ENCODE results near the gene ZNF200.
"Not testable (repeated sequence)": the region's sequence is repeated elsewhere in the genome, so short reads cannot be mapped to it uniquely, and the experiment has no call there.

Gene ZNF200

DNA sequence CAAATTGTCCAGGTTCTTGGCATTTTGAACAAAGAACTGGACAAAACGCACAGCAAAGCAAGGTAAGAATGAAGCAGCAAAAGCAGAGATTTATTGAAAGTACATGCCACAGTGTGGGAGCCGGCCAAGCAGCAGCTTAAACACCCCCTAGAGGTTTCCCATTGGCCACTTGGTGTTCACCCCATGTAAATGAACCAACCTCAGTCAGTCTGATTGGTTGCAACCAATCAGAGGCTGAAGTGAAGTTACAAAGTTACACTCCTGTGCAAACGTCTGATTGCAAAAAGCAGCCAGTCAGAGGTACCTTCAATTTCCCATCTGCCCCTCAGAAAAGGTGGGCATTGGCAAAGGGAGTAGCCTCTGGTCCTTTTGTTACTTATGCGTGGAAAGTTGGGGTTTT lies 39.5 kb upstream of the ZNF200 start:
- no peak overlapping the region for H4K12ac ChIP-seq (ENCODE audit: low read depth, low read length)
- H4K91ac ChIP-seq (ENCODE audit: low read depth, low read length), result no peak overlapping the region
- H3K4me1 ChIP-seq (ENCODE audit: control insufficient read depth in 1 of 2, insufficient read depth in 2 of 2, low read length in 2 of 2), result no peaks in the 10 kb centered on the region
- no peaks in the 10 kb centered on the region for H3K27me3 ChIP-seq (ENCODE audit: insufficient read depth, low read length)
- H2BK5ac ChIP-seq (ENCODE audit: low read depth, low read length, poor library complexity), result no peak overlapping the region
- H3K4me3 ChIP-seq (ENCODE audit: low read depth, low read length), result no peak overlapping the region
- no peaks in the 10 kb centered on the region for H3K79me2 ChIP-seq (ENCODE audit: control insufficient read depth, insufficient read depth, low read length, poor library complexity)
- no peak overlapping the region for H2AFZ ChIP-seq (ENCODE audit: insufficient read depth, low read length, poor library complexity)
- no peaks in the 10 kb centered on the region for H3K79me1 ChIP-seq (ENCODE audit: low read length)
- H3K27ac ChIP-seq (ENCODE audit: low read depth, low read length), result no peak overlapping the region
- no peak for DNase-seq
- H3K9me3 ChIP-seq (ENCODE audit: insufficient read depth, low read depth, low read length), result peaks cover 7% of the 10 kb centered on the region
- no peak overlapping the region for H3K4ac ChIP-seq (ENCODE audit: low read depth, low read length)
- no peak overlapping the region for H2AK5ac ChIP-seq (ENCODE audit: low read length)
- no peak overlapping the region for H2BK12ac ChIP-seq (ENCODE audit: low read length)
- no peak overlapping the region for H2BK120ac ChIP-seq (ENCODE audit: insufficient read depth, low read length, poor library complexity)
- no CpG with 5 or more reads among the region's 4 CpGs for WGBS (ENCODE audit: extremely low coverage, insufficient coverage, insufficient read length)
- H3K36me3 ChIP-seq (ENCODE audit: control insufficient read depth in 1 of 2, insufficient read depth in 2 of 2, low read length in 2 of 2), result no peaks in the 10 kb centered on the region
- H4K8ac ChIP-seq (ENCODE audit: low read depth, low read length), result no peak overlapping the region
- no peak overlapping the region for H3K14ac ChIP-seq (ENCODE audit: low read length)
- no peak overlapping the region for H3K18ac ChIP-seq (ENCODE audit: low read length)
- H3K4me2 ChIP-seq (ENCODE audit: low read length), result peak overlapping the region; percentile 27
- no peak overlapping the region for H3K9ac ChIP-seq (ENCODE audit: low read length)
- H3K23ac ChIP-seq (ENCODE audit: low read length), result no peak overlapping the region

DNA sequence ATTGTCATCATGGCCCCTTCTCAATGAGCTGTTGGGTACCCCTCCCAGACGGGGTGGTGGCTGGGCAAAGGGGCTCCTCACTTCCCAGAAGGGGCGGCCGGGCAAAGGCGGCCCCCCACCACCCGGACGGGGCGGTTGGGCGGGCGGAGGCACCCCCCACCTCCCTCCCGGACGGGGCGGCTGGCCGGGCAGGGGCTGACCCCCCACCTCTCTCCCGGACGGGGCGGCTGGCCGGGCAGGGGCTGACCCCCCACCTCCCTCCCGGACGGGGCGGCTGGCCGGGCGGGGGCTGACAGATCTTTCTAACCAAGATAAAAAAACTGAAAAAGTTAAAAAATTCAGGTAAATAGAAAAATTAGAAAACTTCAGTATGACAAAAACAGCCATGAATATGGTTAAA lies 36.3 kb upstream of the ZNF200 start:
- H2BK12ac ChIP-seq (ENCODE audit: low read length); H2BK120ac ChIP-seq (ENCODE audit: insufficient read depth, low read length, poor library complexity); H3K23ac ChIP-seq (ENCODE audit: low read length); H2AFZ ChIP-seq (ENCODE audit: insufficient read depth, low read length, poor library complexity); H2AK5ac ChIP-seq (ENCODE audit: low read length); H3K14ac ChIP-seq (ENCODE audit: low read length); H3K27me3 ChIP-seq (ENCODE audit: insufficient read depth, low read length); H3K4ac ChIP-seq (ENCODE audit: low read depth, low read length); H2BK5ac ChIP-seq (ENCODE audit: low read depth, low read length, poor library complexity); H3K4me1 ChIP-seq (ENCODE audit: control insufficient read depth in 1 of 2, insufficient read depth in 2 of 2, low read length in 2 of 2); H4K8ac ChIP-seq (ENCODE audit: low read depth, low read length); H3K27ac ChIP-seq (ENCODE audit: low read depth, low read length); H3K79me2 ChIP-seq (ENCODE audit: control insufficient read depth, insufficient read depth, low read length, poor library complexity); H4K91ac ChIP-seq (ENCODE audit: low read depth, low read length); H3K18ac ChIP-seq (ENCODE audit: low read length); H3K4me2 ChIP-seq (ENCODE audit: low read length); H3K4me3 ChIP-seq (ENCODE audit: low read depth, low read length); H3K9ac ChIP-seq (ENCODE audit: low read length); H3K36me3 ChIP-seq (ENCODE audit: control insufficient read depth in 1 of 2, insufficient read depth in 2 of 2, low read length in 2 of 2); DNase-seq; H4K12ac ChIP-seq (ENCODE audit: low read depth, low read length); H3K79me1 ChIP-seq (ENCODE audit: low read length): not testable (repeated sequence)
- no CpG with 5 or more reads among the region's 22 CpGs for WGBS (ENCODE audit: extremely low coverage, insufficient coverage, insufficient read length)
- peaks cover 10% of the 10 kb centered on the region for H3K9me3 ChIP-seq (ENCODE audit: insufficient read depth, low read depth, low read length)

DNA sequence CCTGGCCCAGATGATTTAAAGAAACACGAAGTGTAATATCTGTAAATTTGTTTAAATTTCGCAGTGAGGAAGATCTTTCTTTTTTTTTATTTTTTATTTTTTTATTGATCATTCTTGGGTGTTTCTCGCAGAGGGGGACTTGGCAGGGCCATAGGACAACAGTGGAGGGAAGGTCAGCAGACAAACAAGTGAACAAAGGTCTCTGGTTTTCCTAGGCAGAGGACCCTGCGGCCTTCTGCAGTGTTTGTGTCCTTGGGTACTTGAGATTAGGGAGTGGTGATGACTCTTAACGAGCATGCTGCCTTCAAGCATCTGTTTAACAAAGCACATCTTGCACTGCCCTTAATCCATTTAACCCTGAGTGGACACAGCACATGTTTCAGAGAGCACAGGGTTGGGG lies 35.8 kb upstream of the ZNF200 start:
- H3K79me2 ChIP-seq (ENCODE audit: control insufficient read depth, insufficient read depth, low read length, poor library complexity); H3K36me3 ChIP-seq (ENCODE audit: control insufficient read depth in 1 of 2, insufficient read depth in 2 of 2, low read length in 2 of 2); H3K27me3 ChIP-seq (ENCODE audit: insufficient read depth, low read length); H3K23ac ChIP-seq (ENCODE audit: low read length); H3K79me1 ChIP-seq (ENCODE audit: low read length); H3K4me1 ChIP-seq (ENCODE audit: control insufficient read depth in 1 of 2, insufficient read depth in 2 of 2, low read length in 2 of 2); H3K4me3 ChIP-seq (ENCODE audit: low read depth, low read length); H3K4me2 ChIP-seq (ENCODE audit: low read length); H4K12ac ChIP-seq (ENCODE audit: low read depth, low read length); H2BK120ac ChIP-seq (ENCODE audit: insufficient read depth, low read length, poor library complexity); DNase-seq; H2BK12ac ChIP-seq (ENCODE audit: low read length); H2BK5ac ChIP-seq (ENCODE audit: low read depth, low read length, poor library complexity); H3K27ac ChIP-seq (ENCODE audit: low read depth, low read length); H3K14ac ChIP-seq (ENCODE audit: low read length); H3K18ac ChIP-seq (ENCODE audit: low read length); H4K8ac ChIP-seq (ENCODE audit: low read depth, low read length); H3K4ac ChIP-seq (ENCODE audit: low read depth, low read length); H4K91ac ChIP-seq (ENCODE audit: low read depth, low read length); H2AFZ ChIP-seq (ENCODE audit: insufficient read depth, low read length, poor library complexity); H3K9ac ChIP-seq (ENCODE audit: low read length); H2AK5ac ChIP-seq (ENCODE audit: low read length): not testable (repeated sequence)
- no CpG with 5 or more reads among the region's 5 CpGs for WGBS (ENCODE audit: extremely low coverage, insufficient coverage, insufficient read length)
- H3K9me3 ChIP-seq (ENCODE audit: insufficient read depth, low read depth, low read length), result peaks cover 10% of the 10 kb centered on the region

DNA sequence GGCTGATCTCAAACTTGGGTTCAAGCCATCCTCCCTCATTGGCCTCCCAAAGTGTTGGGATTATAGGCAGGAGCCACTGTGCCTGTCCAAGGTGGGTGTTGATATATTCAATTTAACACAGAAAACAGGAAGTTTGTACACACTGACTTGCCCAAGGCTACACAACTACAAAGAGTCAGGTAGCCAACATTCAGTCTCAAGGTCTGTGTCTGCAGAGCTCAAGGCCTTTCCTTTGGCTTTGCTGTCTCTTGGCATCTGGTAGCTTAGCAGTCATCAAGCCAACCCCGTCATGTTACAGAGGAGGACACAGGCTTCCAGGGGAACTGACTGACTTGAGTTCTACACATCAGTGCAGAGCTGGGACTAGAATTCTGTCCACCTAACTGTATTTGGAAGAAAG lies 33.3 kb upstream of the ZNF200 start:
- H2BK5ac ChIP-seq (ENCODE audit: low read depth, low read length, poor library complexity), result no peak overlapping the region
- WGBS (ENCODE audit: extremely low coverage, insufficient coverage, insufficient read length), result no CpG with 5 or more reads among the region's 1 CpG
- H3K79me2 ChIP-seq (ENCODE audit: control insufficient read depth, insufficient read depth, low read length, poor library complexity), result no peaks in the 10 kb centered on the region

More for the DNA sequence above, 33.3 kb upstream of the ZNF200 start:
- H3K23ac ChIP-seq (ENCODE audit: low read length), result no peak overlapping the region
- H3K9ac ChIP-seq (ENCODE audit: low read length), result no peak overlapping the region
- H4K8ac ChIP-seq (ENCODE audit: low read depth, low read length), result no peak overlapping the region
- no peak overlapping the region for H3K14ac ChIP-seq (ENCODE audit: low read length)
- H3K79me1 ChIP-seq (ENCODE audit: low read length), result no peaks in the 10 kb centered on the region
- H2AFZ ChIP-seq (ENCODE audit: insufficient read depth, low read length, poor library complexity), result no peak overlapping the region
- H3K36me3 ChIP-seq (ENCODE audit: control insufficient read depth in 1 of 2, insufficient read depth in 2 of 2, low read length in 2 of 2), result no peaks in the 10 kb centered on the region
- H3K4ac ChIP-seq (ENCODE audit: low read depth, low read length), result no peak overlapping the region
- no peak overlapping the region for H3K27ac ChIP-seq (ENCODE audit: low read depth, low read length)
- no peak for DNase-seq
- H4K91ac ChIP-seq (ENCODE audit: low read depth, low read length), result no peak overlapping the region
- no peak overlapping the region for H3K4me2 ChIP-seq (ENCODE audit: low read length)
- H2BK120ac ChIP-seq (ENCODE audit: insufficient read depth, low read length, poor library complexity), result no peak overlapping the region
- no peak overlapping the region for H2BK12ac ChIP-seq (ENCODE audit: low read length)
- no peak overlapping the region for H3K18ac ChIP-seq (ENCODE audit: low read length)
- H3K4me1 ChIP-seq (ENCODE audit: control insufficient read depth in 1 of 2, insufficient read depth in 2 of 2, low read length in 2 of 2), result no peaks in the 10 kb centered on the region
- peaks cover 5% of the 10 kb centered on the region for H3K27me3 ChIP-seq (ENCODE audit: insufficient read depth, low read length)
- no peak overlapping the region for H4K12ac ChIP-seq (ENCODE audit: low read depth, low read length)
- no peak overlapping the region for H2AK5ac ChIP-seq (ENCODE audit: low read length)
- H3K9me3 ChIP-seq (ENCODE audit: insufficient read depth, low read depth, low read length), result peaks cover 23% of the 10 kb centered on the region
- no peak overlapping the region for H3K4me3 ChIP-seq (ENCODE audit: low read depth, low read length)

All from trophoblast cell (in vitro differentiated cells and primary cell).